Left hindlimb (tissue), 1 donor: Measurements from ENCODE around the gene TNKS2.
"Not testable (repeated sequence)": the region's sequence is repeated elsewhere in the genome, so short reads cannot be mapped to it uniquely, and the experiment has no call there.

Experiments used
- DNase-seq: peaks from one replicate; pipeline ENCODE4 v3.0.0-alpha.2; 2018

The TNKS2 gene

GRCh38 chr10:91797874-91798648 lies at the start of gene TNKS2:
TSS of gene TNKS2 (plus strand) at chr10:91798426. CDS start at chr10:91798691, 265 bp downstream.
- peak; percentile 97 for DNase-seq

- not testable (repeated sequence) for DNase-seq
Measured at GRCh38 chr10:91749592-91749991, 48.6 kb upstream of the TNKS2 start.

- DNase-seq = no peak
Measured at GRCh38 chr10:91756286-91756685, 41.9 kb upstream of the TNKS2 start.

- DNase-seq = no peak
Measured at GRCh38 chr10:91758303-91759146, 39.7 kb upstream of the TNKS2 start.

GRCh38 chr10:91759581-91759986 lies 38.6 kb upstream of the TNKS2 start:
- DNase-seq = no peak

GRCh38 chr10:91761721-91762120 lies 36.5 kb upstream of the TNKS2 start:
- no peak for DNase-seq

- no peak for DNase-seq
Measured at GRCh38 chr10:91762878-91763277, 35.3 kb upstream of the TNKS2 start.

GRCh38 chr10:91766676-91767075 lies 31.6 kb upstream of the TNKS2 start:
- no peak for DNase-seq

- DNase-seq = no peak
Measured at GRCh38 chr10:91768123-91768522, 30.1 kb upstream of the TNKS2 start.

- no peak for DNase-seq
Measured at GRCh38 chr10:91771907-91772306, 26.3 kb upstream of the TNKS2 start.

GRCh38 chr10:91772461-91772860 lies 25.8 kb upstream of the TNKS2 start:
- DNase-seq = no peak

- no peak for DNase-seq
Measured at GRCh38 chr10:91772869-91773268, 25.4 kb upstream of the TNKS2 start.

- DNase-seq = no peak
Measured at GRCh38 chr10:91774571-91774970, 23.7 kb upstream of the TNKS2 start.

GRCh38 chr10:91775731-91776130 lies 22.5 kb upstream of the TNKS2 start:
- no peak for DNase-seq

- DNase-seq = no peak
Measured at GRCh38 chr10:91776266-91776665, 22.0 kb upstream of the TNKS2 start.

- no peak for DNase-seq
Measured at GRCh38 chr10:91778485-91778884, 19.7 kb upstream of the TNKS2 start.

- DNase-seq = no peak
Measured at GRCh38 chr10:91779011-91779605, 19.1 kb upstream of the TNKS2 start.

- DNase-seq = no peak
Measured at GRCh38 chr10:91782539-91782938, 15.7 kb upstream of the TNKS2 start.

GRCh38 chr10:91785830-91786229 lies 12.4 kb upstream of the TNKS2 start:
- DNase-seq = no peak

- no peak for DNase-seq
Measured at GRCh38 chr10:91787258-91787657, 11.0 kb upstream of the TNKS2 start.

- no peak for DNase-seq
Measured at GRCh38 chr10:91787810-91788209, 10.4 kb upstream of the TNKS2 start.

GRCh38 chr10:91788527-91788926 lies 9.7 kb upstream of the TNKS2 start:
- no peak for DNase-seq

- no peak for DNase-seq
Measured at GRCh38 chr10:91796331-91797047, 1.7 kb upstream of the TNKS2 start.
